HG02938 (cell line): Measurements from ENCODE around the gene KANK2.
"Not testable (repeated sequence)": the region's sequence is repeated elsewhere in the genome, so short reads cannot be mapped to it uniquely, and the experiment has no call there.

ENCODE experiments used
- ATAC-seq: cut with Tn5 transposase; IDR thresholded peaks from one replicate; pipeline ENCODE4 v1.9.1; 2021; ENCODE audit warnings: mild to moderate bottlenecking, moderate library complexity; ENCODE audit not compliant: unreplicated experiment

The KANK2 gene

GRCh38 chr19:11198769-11199424, 1.6 kb upstream of the KANK2 start:
- ATAC-seq: no peak

- ATAC-seq: no peak
These were observed 810 bp upstream of the KANK2 start for GRCh38 chr19:11198175-11198534.

DNA sequence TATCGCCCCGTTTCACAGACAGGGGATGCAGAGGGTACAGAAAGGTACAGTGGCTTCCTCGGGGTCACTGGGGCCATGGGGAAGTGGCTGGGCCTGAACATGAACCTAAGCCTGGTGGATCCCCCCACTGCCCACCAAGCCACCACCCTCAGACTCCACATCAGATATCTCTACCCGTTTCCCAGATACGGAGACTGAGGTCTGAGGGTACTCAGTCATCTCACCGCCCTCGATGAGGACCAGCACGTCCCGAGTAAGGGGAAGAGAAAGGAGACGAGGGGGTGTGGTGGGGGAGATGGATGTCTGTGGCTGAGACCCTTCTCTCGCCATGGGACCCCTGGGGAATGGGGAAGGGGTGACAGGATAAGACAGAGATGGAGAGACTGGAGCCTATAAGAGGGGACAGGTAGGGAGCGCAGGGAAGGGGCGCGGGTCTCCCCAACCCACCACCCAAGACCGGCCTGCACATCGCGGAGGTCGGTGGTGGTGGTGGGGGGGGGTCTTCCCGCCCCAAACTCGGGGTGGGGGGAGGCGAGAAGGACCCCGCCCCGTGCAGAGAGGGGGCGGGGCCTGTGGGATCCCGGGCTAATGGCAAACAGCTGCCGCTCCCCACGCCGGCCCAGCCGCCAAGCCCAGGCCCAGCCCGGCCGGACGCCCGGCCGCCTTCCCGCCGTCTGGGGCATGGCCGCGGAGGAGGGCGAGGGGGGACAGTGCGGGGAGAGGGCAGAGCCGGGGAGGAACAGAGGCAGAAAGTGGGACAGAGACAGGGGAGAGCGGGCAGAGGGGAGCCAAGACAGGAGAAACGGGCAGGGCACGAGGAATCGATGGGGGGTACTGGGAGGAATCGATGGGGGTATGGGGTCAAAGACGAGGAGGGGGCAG, 698 bp downstream of the KANK2 start:
- ATAC-seq: no peak

DNA sequence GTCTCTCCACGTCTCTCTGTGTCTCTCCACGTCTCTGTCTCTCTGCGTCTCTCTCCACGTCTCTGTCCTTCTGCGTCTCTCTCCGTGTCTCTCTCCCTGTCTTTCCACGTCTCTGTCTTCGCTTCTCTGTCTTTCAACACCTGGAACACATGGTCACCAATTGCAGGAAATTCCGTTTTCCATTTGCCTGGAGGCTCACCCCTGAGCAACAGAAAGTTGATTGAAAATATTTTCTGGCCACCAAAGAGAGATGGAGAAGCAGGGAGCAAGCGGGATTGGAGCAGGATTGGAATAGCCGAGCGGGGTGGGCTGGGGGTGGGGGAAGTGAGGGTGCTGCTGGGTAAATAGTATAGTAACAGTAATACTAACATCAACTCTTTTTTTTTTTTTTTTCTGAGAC, 1.7 kb downstream of the KANK2 start:
- no peak for ATAC-seq

GRCh38 chr19:11194656-11195558, 2.4 kb downstream of the KANK2 start:
- no peak for ATAC-seq

DNA sequence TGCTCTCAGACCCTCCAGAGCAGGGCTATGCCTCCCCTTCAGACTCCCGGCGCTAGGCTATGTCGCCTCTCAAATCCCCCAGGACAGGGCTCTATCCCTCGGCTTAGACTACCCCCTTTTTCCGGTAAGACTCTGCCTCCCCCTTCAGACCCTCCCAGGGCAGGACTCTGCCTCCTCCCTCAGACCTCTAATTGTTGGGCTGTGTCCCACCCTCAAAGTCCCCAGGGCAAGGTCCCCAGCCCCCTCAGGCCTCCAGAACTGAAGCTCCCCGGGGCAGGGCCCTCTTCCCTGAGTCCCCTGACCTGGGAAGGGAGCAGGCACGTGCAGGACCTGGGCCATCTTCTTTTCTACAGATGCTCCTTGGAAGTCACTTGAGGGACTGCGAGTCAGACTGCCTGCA, 3.2 kb downstream of the KANK2 start:
- ATAC-seq: no peak

DNA sequence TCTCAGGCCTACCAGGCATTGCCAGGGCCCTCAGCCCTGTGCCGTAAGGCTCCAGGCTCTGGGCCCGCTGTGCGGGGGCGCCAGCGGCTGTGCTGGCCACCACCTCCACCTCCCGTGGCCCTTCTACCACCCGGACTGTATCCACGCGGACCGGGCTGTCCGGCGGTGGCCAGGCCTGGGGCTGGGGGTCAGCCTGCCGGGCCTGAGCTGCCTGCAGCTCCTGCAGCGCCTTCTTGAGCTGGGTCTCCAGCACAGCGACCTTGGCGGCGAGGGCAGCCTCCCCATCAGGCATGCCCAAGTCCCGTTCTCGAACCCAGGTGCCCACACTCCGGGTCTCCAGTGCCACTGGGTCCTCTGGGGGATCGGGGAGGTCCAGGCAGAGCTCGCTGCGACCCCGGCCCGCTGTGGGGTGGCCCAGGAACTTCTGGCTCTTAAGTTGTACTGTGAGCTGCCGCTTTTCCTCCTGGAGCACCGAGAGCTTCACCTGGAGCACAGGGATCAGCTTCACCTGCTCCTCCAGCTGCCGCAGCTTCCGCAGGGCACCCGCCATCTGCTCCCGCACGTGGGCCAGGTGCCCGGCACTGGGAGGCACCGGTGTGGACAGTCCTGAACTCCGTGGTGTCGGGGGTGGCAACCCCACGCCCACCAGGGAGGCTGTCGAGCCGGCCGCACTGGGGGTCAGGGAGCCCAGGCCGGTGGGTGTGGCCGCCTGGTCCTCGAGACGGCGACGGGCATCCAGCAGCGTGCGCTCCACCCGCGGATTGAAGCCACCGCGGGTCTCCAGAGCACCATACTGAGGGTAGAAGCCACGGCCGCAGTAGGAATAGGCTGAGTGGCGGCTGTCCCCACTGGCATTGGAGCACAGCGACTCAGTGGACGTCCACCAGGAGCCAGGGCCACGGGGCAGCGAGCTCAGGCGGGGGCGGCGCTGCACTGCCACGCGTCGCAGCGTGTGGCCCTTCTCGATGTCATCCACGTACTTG, 4.1 kb downstream of the KANK2 start:
- no peak for ATAC-seq

DNA sequence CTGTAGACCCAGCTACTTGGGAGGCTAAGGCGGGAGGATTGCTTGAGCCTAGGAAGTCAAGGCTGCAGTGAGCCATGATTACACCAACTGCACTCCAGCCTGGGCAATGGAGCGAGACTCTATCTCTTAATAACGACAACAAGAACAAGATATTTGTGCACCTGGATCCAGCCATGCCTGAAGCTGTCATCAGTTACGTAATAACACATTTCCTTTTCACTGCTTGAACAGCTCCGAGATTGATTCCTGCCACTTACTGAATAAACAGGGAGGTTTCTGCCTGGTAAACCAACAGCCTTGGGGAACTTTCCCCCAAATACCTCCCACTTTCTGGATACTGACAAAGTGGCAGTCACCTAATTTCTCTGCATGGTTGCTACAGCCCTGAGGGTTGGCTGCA, 5.4 kb downstream of the KANK2 start:
- ATAC-seq: no peak

- ATAC-seq: no peak
These were observed 6.0 kb downstream of the KANK2 start for GRCh38 chr19:11191273-11191755.

- no peak for ATAC-seq
These were observed 6.8 kb downstream of the KANK2 start for GRCh38 chr19:11190501-11190900.

GRCh38 chr19:11187441-11187840, 9.9 kb downstream of the KANK2 start:
- ATAC-seq: no peak

- ATAC-seq: no peak
These were observed 14.4 kb downstream of the KANK2 start for GRCh38 chr19:11182994-11183393.

DNA sequence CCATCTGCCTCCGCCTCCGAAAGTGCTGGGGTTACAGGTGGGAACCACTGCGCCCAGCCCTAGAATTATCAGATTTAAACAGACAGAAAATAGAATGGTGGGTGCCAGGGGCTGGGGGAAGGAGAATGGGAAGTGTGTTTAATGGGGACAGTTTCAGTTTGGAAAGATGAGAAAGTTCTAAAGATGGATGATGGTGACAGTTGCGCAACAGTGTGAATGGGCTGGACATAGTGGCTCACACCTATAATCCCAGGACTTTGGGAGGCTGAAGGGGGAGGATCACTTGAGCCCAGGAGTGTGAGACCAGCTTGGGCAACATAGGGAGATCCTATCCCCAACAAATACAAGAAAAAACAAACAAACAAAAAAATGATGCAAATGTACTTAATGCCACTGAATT, 15.9 kb downstream of the KANK2 start:
- ATAC-seq: no peak

DNA sequence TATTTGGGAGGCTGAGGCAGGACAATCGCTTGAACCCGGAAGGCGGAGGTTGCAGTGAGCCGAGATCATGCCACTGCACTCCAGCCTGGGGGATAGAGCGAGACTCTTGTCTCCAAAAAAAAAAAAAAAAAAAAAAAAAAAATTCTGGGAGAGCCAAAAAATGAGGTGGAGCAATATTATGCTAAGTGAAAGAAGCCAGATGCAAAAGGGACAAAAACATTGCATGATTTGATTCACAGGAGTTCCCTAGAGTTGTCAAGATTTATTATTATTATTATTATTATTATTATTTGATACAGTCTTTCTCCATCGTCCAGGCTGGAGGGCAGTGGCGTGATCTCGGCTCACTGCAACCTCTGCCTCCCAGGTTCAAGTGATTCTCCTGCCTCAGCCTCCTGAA, 16.4 kb downstream of the KANK2 start:
- not testable (repeated sequence) for ATAC-seq

DNA sequence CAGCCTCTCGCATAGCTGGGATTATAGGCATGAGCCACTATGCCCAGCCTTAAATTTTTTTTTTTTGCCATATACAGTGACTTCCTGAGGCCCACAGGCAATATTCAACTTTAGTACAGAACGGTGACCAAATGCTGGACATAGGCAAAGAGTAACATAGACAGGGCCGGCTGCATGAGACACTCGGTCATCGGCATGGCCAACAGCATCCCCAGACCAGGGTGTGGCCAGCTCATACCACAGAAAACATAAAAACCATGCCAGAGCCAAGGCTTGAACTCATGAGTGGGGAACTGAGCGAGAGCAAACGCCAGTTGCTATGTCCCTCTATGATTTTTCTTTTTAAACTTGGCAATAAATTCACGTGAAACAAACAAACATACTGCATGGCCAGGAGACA, 17.0 kb downstream of the KANK2 start:
- no peak for ATAC-seq

DNA sequence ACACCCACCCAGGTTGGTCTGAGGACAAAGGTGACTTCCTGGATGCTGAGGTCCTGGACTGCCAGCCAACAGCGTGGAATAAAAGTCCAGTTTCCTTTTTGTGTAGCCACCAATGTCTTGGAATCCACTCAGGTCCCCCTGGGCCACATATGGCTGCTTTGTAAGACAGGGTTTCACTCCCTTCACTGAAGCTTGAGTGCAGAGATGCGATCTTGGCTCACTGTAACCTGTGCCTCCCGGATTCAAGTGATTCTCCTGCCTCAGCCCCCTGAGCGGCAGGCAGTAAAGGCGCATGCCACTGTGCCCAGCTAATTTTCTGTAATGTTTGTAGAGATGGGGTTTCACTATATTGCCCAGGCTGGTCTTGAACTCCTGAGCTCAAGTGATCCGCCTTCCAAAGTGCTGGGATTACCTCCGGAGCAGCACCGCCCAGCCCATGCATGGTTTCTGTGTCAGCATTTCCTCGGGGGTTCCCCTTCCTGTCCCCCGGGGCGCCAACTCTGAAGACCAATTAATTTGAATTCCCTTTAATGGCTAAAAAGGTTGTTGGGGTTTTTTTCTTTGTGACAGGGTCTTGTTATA, 17.5 kb downstream of the KANK2 start:
- no peak for ATAC-seq

DNA sequence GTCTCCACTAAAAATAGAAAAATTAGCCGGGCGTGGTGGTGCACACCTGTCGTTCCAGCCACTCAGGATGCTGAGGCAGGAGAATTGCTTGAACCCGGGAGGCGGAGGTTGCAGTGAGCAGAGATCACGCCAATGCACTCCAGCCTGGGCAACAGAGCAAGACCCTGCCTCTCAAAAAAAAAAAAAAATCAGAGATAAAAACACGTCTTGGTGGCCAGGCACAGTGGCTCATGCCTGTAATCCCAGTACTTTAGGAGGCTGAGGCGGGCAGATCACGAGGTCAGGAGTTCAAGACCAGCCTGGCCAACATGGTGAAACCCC, 18.2 kb downstream of the KANK2 start:
- not testable (repeated sequence) for ATAC-seq

- no peak for ATAC-seq
These were observed 19.8 kb downstream of the KANK2 start for GRCh38 chr19:11177592-11177991.

- ATAC-seq: no peak
These were observed 20.7 kb downstream of the KANK2 start for GRCh38 chr19:11176466-11177193.
